Loucy (cell line): Measurements from ENCODE around the gene SYT1.

Experiments
- EZH2phosphoT487 ChIP-seq: fragments of 200-600 bp; IDR thresholded peaks from 2 replicates; pipeline ENCODE4 v1.6.1; 2018; ENCODE audit warnings: antibody characterized with exemption, mild to moderate bottlenecking, moderate library complexity, borderline replicate concordance
- TF ChIP-seq, protein P1 (sequence below): fragments of 200-600 bp; sonication (generic); conservative IDR thresholded peaks from 2 replicates; pipeline ENCODE4 v1.5.1; 2014; ENCODE audit warnings: mild to moderate bottlenecking, antibody characterized with exemption, low read length

DNA sequence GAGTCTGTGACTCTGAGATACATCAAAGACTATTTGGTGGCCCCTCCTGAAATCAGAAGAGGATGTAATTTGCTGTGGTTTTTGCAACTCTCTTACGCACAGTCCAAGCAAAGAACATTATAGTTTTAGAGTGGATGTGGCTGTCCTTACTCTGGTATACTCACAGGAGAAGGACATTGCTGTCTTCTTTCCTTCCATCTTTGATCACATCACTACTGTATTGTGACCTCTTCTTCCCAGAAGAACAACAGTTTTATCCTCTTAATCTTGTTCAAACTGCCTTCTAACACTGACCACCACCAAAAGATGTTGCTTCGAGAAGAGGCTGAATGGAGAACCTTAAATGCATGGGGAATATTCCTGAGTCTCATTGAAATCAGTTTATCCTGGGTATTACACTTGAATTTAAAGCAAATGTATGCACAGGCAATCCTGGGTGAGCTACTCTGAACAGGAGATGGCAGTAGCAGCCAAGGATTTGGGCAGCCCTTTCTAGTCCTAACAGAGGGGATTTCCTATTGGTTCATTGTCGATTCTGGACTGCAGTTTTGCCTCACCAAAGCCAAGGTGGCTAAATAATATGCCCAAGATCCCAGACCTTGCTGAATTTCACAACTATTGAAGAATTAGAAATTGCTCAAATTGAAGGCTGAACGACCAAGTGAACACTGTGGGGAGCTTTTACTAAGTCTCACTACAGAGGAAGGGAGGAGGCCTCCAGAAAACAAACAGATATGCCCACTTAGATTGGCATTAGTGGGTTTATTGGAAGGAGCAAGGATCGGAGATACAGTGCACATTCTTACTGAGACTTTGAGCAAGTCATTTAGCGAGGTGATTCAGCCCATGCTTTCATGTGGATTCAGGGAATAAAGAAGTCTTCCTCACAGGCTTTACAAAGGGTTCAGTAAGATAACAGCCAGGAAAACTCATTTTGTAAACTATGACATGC lies 543.4 kb downstream of the SYT1 start:
- TF ChIP-seq, protein P1, sequence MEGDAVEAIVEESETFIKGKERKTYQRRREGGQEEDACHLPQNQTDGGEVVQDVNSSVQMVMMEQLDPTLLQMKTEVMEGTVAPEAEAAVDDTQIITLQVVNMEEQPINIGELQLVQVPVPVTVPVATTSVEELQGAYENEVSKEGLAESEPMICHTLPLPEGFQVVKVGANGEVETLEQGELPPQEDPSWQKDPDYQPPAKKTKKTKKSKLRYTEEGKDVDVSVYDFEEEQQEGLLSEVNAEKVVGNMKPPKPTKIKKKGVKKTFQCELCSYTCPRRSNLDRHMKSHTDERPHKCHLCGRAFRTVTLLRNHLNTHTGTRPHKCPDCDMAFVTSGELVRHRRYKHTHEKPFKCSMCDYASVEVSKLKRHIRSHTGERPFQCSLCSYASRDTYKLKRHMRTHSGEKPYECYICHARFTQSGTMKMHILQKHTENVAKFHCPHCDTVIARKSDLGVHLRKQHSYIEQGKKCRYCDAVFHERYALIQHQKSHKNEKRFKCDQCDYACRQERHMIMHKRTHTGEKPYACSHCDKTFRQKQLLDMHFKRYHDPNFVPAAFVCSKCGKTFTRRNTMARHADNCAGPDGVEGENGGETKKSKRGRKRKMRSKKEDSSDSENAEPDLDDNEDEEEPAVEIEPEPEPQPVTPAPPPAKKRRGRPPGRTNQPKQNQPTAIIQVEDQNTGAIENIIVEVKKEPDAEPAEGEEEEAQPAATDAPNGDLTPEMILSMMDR = peak; percentile 55
- TF ChIP-seq EZH2phosphoT487 = no peak
